Stimulated activated CD4-positive, alpha-beta T cell treated with anti-CD3 and anti-CD28 coated beads, TNF-alpha, amount 100 ng/mL, for 4 hours (primary cell): Measurements from ENCODE around the gene COG4.
A peak's percentile ranks its signal among the peaks of the same experiment; 100 is the strongest.

Source experiments
- DNase-seq, 3 experiments: peaks; one replicate each; pipeline ENCODE4 v3.0.0-alpha.2; 2020; ENCODE audit warnings: low read depth in 3 of 3

The COG4 gene

DNA sequence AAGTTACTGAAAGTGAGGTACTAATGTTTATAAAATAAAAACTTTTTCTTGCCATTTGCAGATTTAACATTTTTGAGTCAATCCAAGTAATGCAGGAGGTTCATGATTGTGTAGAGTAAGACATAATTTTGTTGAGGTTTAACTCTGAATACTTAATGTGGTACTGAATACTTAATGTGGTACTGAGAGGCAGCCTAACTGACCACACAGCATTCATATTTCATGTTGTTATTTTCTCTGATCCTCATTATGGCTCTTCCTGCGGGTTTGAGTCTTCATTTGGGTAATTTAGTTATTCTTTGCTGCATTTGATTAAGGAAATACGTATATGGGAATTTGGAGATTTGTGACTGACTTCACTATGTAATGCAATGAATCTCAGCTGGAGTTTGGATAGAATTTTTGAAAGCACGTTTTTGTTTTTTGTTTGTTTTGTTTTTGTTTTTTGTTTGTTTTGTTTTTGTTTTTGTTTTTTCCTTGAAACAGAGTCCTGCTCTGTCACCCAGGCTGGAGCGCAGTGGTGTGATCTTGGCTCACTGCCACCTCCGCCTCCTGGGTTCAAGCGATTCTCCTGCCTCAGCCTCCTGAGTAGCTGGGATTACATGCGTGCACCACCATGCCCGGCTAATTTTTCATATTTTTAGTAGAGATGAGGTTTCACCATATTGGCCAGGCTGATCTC lies 4.1 kb upstream of the COG4 start:
- DNase-seq, result no peak

GRCh38 chr16:70526403-70526802 lies 3.0 kb upstream of the COG4 start:
- no peak for DNase-seq

- DNase-seq, result peak in 1 of 3 experiments; percentile 14
These were observed 1.1 kb upstream of the COG4 start for GRCh38 chr16:70524399-70524825.

- peak; percentile 49 to 62 (median 54) for DNase-seq
These were observed 517 bp upstream of the COG4 start, which contains the start of gene SF3B3 for GRCh38 chr16:70523743-70524398. Gene SF3B3 (plus strand): TSS chr16:70523816. CDS start chr16:70526657, 2,841 bp downstream.

- no peak for DNase-seq
These were observed 908 bp downstream of the COG4 start for GRCh38 chr16:70522216-70523075.

DNA sequence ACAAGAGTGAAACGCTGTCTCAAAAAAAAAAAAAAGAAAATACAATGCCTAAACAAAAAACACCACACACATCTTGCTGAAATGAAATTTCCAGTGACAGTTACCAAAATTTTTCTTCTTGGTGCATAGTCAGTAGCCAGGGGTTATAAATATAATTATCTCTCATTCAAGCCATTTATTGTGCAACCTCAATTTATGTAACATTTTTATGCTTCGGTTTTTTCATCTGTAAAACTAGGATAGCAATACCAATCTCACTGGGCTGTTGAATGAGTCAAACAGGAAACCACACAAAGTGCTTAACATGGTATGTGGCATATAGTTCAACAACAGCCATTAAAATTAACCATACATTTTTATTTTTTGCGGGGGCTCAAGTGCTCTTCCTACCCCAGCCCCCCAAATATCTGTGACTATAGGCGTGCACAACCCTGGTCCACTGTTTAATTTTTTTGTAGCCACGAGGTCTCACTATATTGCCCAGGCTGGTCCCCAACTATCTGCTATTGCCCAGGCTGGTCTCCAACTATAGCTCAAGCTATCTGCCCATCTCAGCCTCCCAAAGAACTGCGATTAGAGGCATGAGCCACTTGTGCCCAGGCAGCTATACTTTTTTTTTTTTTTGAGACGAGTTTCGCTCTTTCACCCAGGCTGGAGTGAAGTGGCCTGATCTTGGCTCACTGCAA lies 2.6 kb downstream of the COG4 start:
- DNase-seq, result no peak

- DNase-seq, result no peak
These were observed 10.9 kb downstream of the COG4 start for GRCh38 chr16:70512456-70512855.

DNA sequence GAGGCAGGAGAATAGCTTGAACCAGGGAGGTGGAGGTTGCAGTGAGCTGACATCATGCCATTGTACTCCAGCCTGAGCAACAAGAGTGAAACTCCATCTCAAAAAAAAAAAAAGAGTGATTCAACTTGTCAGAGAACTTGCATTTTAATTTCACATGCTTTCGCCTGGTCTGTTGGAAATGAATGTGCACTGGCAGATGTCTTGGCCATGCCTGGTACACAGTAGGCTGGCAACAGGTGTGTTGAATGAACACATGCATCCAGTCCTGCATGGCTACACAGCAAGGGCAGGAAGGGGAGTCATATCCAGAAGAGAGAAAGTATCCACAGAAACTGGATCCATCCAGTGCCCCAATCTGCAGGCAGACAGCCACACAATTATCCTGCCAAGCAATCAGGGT lies 11.5 kb downstream of the COG4 start:
- DNase-seq, result no peak

DNA sequence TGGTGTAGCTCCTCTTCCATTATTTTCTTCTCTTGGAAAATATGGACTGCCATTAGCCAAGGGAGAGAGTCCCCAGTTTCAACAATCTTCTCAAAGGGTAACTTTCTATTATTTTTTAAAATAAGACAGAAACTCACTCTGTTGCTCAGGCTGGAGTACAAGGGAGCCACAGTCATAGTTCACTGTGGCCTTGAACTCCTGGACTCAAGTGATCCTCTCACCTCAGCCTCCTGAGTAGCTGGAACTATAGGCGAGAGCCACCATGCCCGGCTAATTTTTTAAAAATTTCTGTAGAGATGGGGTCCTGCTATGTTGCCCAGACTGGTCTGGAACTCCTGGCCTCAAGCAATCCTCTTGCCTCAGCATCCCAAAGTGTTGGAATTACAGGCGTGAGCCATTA lies 13.1 kb downstream of the COG4 start:
- no peak for DNase-seq

- DNase-seq, result no peak
These were observed 14.6 kb downstream of the COG4 start for GRCh38 chr16:70508752-70509151.

DNA sequence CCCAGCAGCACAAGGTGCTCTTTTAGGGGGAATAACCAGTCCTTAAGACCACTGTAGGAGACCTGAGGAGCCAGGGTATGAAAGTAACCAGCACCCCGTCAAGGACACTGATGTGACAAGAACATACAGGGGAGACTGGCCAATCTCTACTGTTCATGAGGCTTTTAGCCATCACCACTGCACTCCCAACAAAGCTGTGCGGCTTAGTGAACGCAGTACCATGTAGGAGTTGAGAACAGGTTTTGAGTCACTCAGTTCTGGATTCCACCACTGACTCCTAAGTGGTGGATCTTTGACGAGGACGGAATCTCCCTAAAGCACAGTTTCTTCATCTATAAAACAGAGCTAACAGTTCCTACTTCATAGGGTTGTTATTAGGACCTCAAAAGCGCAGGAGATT lies 26.8 kb downstream of the COG4 start:
- no peak for DNase-seq

GRCh38 chr16:70495425-70496182 lies 27.8 kb downstream of the COG4 start:
- DNase-seq, result no peak

DNA sequence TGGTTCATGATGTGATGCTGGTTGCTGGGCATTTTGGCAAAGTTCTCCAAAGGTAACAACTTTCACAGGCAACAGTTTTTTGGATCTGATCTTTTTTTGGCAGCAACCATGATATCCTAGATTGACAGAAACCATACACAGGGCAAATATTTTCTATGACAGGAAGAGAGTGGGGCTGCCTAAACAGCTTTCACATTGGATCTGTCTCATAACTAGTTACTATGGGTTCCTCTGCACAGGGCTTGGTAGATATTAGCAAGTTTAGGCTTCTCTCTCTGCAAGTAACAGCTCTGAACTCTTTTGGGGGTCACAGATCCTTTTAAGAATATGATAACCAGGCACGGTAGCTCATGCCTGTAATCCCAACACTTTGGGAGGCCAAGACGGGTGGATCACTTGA lies 28.6 kb downstream of the COG4 start:
- no peak for DNase-seq

- DNase-seq, result no peak
These were observed 29.1 kb downstream of the COG4 start for GRCh38 chr16:70494202-70494770.

DNA sequence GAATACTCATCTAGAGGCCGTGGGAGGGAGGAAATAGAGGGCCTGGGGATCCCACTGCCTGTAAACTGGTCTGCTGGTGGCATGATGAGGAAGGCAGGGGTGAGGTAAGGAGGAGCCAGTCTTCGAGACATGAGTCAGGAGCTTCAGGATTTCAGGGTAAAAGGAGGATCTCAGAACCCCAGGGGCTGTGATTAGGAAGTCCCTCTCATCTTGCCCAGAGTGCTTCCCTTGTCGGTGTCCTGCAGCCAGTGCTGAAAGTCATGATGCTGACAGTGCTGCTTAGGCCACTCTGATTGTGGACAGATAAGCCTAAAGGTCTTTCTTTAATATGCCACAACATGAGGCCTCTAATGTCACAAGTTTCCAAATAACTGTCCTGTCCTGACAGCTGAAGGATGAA lies 29.6 kb downstream of the COG4 start:
- no peak for DNase-seq

GRCh38 chr16:70490261-70490660 lies 33.1 kb downstream of the COG4 start:
- DNase-seq, result no peak

GRCh38 chr16:70484867-70485266 lies 38.5 kb downstream of the COG4 start:
- no peak for DNase-seq

DNA sequence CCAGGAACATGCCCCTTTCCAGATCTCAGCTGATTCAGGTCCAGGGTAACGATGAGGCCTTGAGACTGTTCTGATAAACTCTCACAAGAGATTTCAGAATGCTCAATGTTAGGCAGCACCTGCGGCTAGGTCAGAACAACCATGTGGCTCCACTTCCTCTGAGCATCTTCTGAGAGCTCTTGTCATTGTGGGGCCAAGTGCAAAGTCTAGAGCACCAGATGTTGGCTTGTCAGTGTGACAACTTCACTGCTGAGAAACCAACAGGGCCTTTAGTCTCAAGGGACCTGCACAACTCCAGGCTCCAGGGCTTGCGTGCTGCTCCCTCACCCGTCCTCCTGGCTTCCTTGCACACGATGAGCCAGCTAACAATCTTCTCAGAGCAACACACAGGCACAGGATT lies 39.9 kb downstream of the COG4 start:
- no peak for DNase-seq

DNA sequence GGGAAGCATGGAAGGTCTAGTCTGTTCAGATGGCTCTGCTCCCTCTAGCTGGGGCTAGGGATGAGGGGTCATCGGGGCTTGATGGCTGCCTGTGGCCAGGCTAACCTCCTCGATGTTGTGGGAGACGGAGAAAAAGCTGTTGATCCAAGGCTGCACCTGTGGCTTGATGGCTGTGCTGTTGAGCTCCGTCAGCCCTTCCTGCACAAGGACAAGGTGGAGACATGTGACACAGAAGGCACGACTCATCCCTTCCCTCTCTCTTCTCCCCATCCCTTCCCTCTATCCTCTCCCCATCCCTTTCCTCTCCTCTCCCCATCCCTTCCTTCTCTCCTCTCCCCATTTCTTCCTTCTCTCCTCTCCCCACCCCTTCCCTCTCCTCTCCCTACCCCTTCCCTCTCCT lies 40.7 kb downstream of the COG4 start:
- no peak for DNase-seq

DNA sequence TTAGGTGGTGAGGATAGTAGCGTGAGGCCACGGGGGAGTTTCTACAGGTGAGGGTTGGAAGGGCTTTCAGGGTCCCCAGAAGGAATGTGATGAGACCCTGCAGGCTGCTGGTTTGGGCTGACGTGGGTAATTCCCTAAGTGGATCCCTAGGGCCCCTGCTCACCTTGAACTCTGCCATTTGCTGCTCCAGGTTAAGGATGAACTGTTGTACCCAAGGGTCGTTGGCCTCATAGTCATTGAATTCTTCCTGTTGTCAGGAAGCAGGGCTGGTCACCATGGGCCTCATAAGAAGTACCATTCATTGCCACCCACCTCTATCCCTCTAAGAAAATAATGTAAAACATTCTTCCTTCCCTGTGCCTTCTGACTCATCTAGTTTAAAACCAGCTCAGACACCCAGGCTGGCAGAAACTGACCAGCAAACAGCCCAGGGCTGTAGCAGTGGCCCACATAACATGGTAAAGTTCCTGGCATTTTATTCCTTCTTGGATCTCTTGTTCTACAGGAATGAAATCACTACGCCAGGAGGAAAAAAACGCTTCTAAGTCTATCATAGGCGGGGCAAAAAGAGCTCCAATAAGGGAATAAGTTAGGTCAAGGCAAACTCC lies 41.3 kb downstream of the COG4 start:
- DNase-seq, result no peak
